ENCODE results near the gene CLDN14. TPM values are rescaled to one million over a fixed set of nuclear protein-coding genes. Genes with fewer than 3 reads are reported as not detected.
A peak's percentile ranks its signal among the peaks of the same experiment; 100 is the strongest.

Gene CLDN14
- total RNA-seq, 4 donors from 2014 or later, result not detected

DNA sequence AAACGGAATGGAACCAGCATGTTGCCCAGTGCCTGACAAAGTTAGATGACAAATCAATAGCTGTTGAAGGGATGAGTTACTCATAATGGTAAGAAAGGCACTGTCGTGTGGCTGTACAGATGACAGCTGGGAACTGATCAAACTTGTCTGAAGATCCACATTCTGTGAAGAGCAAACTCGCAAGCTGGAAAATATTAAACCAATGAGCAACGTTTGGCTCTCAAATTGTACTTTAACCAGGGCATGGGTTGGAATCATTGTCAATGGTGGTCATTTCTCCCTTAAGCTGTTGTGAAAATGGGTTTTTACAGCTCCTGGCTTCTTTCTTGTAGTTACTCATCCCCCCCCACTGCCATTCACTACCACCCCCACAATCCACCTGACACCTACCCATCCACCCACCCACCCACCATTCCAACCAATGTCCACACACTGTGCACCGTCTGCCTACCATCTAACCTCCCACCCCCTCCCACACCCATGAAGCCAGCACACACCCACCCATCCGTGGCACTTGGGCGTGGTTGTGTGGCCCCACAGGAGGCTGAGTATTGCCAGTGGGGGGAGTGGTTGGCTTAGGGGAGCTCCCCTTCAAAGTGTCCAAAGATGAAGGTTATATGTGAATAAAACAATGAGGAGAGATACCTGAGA is 46.7 kb downstream of the CLDN14 start:
- H3K27ac ChIP-seq (replicated peaks in 1 of 4), result no peak overlapping the region
- H3K4me1 ChIP-seq, result peaks cover 8 to 19% (median 15%) of the 10 kb centered on the region in 4 donors
- TF ChIP-seq POLR2A (IDR thresholded peaks at IDR 0.05; ENCODE audit: low read depth) (no peak), EP300 (IDR thresholded peaks at IDR 0.05) (no peak), POLR2AphosphoS5 (IDR thresholded peaks at IDR 0.05) (no peak)
- TF ChIP-seq, protein P1, sequence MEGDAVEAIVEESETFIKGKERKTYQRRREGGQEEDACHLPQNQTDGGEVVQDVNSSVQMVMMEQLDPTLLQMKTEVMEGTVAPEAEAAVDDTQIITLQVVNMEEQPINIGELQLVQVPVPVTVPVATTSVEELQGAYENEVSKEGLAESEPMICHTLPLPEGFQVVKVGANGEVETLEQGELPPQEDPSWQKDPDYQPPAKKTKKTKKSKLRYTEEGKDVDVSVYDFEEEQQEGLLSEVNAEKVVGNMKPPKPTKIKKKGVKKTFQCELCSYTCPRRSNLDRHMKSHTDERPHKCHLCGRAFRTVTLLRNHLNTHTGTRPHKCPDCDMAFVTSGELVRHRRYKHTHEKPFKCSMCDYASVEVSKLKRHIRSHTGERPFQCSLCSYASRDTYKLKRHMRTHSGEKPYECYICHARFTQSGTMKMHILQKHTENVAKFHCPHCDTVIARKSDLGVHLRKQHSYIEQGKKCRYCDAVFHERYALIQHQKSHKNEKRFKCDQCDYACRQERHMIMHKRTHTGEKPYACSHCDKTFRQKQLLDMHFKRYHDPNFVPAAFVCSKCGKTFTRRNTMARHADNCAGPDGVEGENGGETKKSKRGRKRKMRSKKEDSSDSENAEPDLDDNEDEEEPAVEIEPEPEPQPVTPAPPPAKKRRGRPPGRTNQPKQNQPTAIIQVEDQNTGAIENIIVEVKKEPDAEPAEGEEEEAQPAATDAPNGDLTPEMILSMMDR (IDR thresholded peaks at IDR 0.05), result no peak
- no peaks in the 10 kb centered on the region for H3K36me3 ChIP-seq
- no peak for DNase-seq (ENCODE audit: extremely low spot score)
- intact Hi-C loops (cut with DNase I), result no loop called here
- H3K9me3 ChIP-seq, result peaks cover 0 to 3% (median 0%) of the 10 kb centered on the region in 4 donors
- WGBS, result 88% methylated on average over 7 of the region's 7 CpGs
- peaks cover 0 to 8% (median 0%) of the 10 kb centered on the region in 4 donors for H3K27me3 ChIP-seq
- no peak overlapping the region for H3K4me3 ChIP-seq

DNA sequence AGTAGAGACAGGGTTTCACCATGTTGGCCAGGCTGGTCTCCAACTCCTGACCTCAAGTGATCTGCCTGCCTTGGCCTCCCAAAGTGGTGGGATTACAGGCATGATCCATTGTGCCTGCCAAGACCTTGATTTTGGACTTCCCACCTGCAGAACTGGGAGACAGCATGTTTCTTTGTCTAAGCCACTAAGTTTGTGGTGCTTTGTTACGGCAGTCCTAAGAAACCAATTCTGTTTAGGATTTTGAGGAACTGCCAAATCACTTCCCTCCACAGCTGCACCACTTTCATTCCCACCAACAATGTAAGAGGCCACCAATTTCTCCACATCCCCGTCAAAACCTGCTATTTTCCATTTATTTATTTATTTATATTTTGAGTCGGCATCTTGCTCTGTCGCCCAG is 48.7 kb downstream of the CLDN14 start:
- TF ChIP-seq, protein P1 (IDR thresholded peaks at IDR 0.05), result no peak
- TF ChIP-seq EP300 (IDR thresholded peaks at IDR 0.05) (no peak), POLR2A (IDR thresholded peaks at IDR 0.05; ENCODE audit: low read depth) (no peak), POLR2AphosphoS5 (IDR thresholded peaks at IDR 0.05) (no peak)
- H3K27me3 ChIP-seq, result peaks cover 0 to 8% (median 0%) of the 10 kb centered on the region in 4 donors
- H3K4me1 ChIP-seq, result peaks cover 8 to 19% (median 15%) of the 10 kb centered on the region in 4 donors
- no peak overlapping the region for H3K4me3 ChIP-seq
- no peak for DNase-seq (ENCODE audit: extremely low spot score)
- no peaks in the 10 kb centered on the region for H3K9me3 ChIP-seq
- intact Hi-C loops (cut with DNase I), result no loop called here
- H3K36me3 ChIP-seq, result no peaks in the 10 kb centered on the region
- 73% methylated on average over 4 of the region's 4 CpGs for WGBS
- H3K27ac ChIP-seq (replicated peaks in 1 of 4), result no peak overlapping the region

DNA sequence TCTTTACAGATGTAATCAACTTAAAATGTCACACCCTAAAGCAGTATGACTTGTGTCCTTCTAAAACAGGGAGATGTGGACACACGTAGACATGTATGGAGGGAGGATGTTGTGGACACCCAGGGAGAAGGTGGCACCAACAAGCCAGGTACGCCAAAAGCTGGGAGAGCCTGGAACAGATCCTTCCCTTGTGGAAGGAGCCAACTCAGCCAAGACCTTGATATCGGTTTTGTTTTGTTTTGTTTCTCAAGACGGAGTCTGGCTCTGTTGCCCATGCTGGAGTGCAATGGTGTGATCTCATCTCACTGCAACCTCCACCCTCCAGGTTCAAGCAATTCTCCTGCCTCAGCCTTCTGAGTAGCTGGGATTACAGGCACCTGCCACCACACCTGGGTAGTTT is 49.1 kb downstream of the CLDN14 start:
- Histone ChIP-seq H3K4me3 (peak overlapping the region in 3 of 4 donors; percentile 20 to 30 (median 22)), H3K27ac (replicated peaks in 1 of 4) (peak overlapping the region; percentile 46 to 75 (median 60)), H3K4me1 (peaks cover 8 to 19% (median 15%) of the 10 kb centered on the region in 4 donors), H3K36me3 (no peaks in the 10 kb centered on the region), H3K9me3 (no peaks in the 10 kb centered on the region), H3K27me3 (peaks cover 0 to 8% (median 0%) of the 10 kb centered on the region in 4 donors)
- TF ChIP-seq EP300 (IDR thresholded peaks at IDR 0.05), result no peak
- no peak for TF ChIP-seq POLR2A (IDR thresholded peaks at IDR 0.05; ENCODE audit: low read depth)
- no peak for TF ChIP-seq POLR2AphosphoS5 (IDR thresholded peaks at IDR 0.05)
- TF ChIP-seq, protein P1 (IDR thresholded peaks at IDR 0.05), result no peak
- intact Hi-C loops (cut with DNase I), result no loop called here
- WGBS, result 73% methylated on average over 4 of the region's 4 CpGs
- DNase-seq (ENCODE audit: extremely low spot score), result no peak

DNA sequence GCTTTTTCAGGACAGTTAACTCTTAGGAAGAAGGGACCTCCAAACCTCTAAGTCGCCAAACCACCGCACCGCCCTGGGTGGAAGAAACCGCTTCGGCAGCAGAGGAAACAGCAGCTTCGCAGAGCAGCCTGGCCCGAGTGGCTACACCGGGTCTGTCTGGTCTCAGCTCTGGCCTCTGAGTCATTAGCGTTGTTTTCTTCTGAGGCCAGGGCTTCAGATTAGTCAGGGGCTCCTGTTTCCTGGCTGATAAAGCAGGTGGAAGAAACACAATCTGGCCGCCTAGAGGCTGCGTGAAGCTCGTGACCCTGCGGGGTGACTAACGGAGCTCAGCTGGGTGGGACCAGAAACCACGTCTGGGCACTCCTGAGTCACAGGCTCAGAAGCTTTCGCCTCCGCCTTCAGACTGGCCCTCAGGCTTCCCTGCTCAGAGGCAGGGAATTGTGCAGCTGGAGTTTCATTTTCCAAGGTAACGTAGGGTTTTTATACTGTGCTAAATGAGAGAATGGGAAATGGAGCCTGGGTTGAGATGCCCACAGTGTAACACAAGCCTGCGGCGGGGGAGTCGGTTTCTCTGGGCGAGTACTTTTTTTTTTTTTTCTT is 49.9 kb downstream of the CLDN14 start:
- H3K9me3 ChIP-seq, result no peaks in the 10 kb centered on the region
- TF ChIP-seq, protein P1 (IDR thresholded peaks at IDR 0.05), result no peak
- TF ChIP-seq EP300 (IDR thresholded peaks at IDR 0.05) (no peak), POLR2AphosphoS5 (IDR thresholded peaks at IDR 0.05) (peak; percentile 86 to 87), POLR2A (IDR thresholded peaks at IDR 0.05; ENCODE audit: low read depth) (no peak)
- peaks cover 0 to 8% (median 0%) of the 10 kb centered on the region in 4 donors for H3K27me3 ChIP-seq
- H3K36me3 ChIP-seq, result no peaks in the 10 kb centered on the region
- WGBS, result 41% methylated on average over 17 of the region's 22 CpGs
- peak overlapping the region; percentile 20 to 30 (median 23) for H3K4me3 ChIP-seq
- H3K27ac ChIP-seq (replicated peaks in 1 of 4), result peak overlapping the region; percentile 59 to 75 (median 66)
- no peak for DNase-seq (ENCODE audit: extremely low spot score)
- H3K4me1 ChIP-seq, result peaks cover 8 to 19% (median 15%) of the 10 kb centered on the region in 4 donors
- intact Hi-C loops (cut with DNase I), result no loop called here

Measured in esophagus muscularis mucosa (tissue), 4 donors.